HEK293 (cell line): ENCODE measurements around the gene PKIB.

Experiments used
- RBAK ChIP-seq: fragments of 450-650 bp; formaldehyde crosslinking; IDR thresholded peaks from 2 replicates; pipeline ENCODE4 v1.5.1; 2016; ENCODE audit warnings: missing biosample characterization, missing genetic modification characterization
- TF ChIP-seq, protein P1 (sequence below): fragments of 450-650 bp; formaldehyde crosslinking; IDR thresholded peaks from 2 replicates; pipeline ENCODE4 v1.5.1; 2016; ENCODE audit warnings: missing biosample characterization, missing genetic modification characterization
- TF ChIP-seq, protein P2 (sequence below): fragments of 450-650 bp; formaldehyde crosslinking; IDR thresholded peaks from 2 replicates; pipeline ENCODE4 v1.5.1; 2016; ENCODE audit warnings: missing biosample characterization, missing genetic modification characterization

DNA sequence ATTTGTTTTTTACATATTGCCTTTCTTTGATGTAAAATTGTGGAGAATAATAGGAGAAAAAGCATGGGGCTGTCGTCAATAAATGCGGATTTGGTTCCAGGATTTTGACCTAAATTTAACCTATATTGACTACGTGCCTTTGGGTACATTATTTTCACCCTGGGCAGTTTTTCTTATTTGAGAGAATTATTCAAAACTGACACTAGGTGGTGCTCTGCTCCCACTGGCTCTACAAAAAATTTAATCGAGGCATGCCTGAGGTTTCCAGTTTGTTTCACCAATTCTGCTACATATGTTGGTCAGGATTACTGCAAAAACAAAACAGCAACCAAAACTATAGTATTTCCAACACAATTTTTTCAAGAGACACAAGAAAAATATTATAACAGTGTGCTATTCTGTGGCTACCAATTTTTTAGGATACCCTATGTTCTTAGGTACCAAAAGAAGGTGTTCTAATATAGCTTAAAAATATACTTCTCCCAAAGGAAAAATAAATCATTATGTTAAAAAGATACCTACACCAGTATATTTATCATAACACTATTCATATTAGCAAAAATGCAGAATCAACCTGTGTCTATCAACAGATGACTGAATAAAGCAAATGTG is 120.7 kb downstream of the PKIB start:
- TF ChIP-seq, protein P1, sequence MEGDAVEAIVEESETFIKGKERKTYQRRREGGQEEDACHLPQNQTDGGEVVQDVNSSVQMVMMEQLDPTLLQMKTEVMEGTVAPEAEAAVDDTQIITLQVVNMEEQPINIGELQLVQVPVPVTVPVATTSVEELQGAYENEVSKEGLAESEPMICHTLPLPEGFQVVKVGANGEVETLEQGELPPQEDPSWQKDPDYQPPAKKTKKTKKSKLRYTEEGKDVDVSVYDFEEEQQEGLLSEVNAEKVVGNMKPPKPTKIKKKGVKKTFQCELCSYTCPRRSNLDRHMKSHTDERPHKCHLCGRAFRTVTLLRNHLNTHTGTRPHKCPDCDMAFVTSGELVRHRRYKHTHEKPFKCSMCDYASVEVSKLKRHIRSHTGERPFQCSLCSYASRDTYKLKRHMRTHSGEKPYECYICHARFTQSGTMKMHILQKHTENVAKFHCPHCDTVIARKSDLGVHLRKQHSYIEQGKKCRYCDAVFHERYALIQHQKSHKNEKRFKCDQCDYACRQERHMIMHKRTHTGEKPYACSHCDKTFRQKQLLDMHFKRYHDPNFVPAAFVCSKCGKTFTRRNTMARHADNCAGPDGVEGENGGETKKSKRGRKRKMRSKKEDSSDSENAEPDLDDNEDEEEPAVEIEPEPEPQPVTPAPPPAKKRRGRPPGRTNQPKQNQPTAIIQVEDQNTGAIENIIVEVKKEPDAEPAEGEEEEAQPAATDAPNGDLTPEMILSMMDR = peak; percentile 44; the same call in 1 of the 2 replicates
- TF ChIP-seq RBAK (tag by site-specific recombination) = no peak
- TF ChIP-seq, protein P2, sequence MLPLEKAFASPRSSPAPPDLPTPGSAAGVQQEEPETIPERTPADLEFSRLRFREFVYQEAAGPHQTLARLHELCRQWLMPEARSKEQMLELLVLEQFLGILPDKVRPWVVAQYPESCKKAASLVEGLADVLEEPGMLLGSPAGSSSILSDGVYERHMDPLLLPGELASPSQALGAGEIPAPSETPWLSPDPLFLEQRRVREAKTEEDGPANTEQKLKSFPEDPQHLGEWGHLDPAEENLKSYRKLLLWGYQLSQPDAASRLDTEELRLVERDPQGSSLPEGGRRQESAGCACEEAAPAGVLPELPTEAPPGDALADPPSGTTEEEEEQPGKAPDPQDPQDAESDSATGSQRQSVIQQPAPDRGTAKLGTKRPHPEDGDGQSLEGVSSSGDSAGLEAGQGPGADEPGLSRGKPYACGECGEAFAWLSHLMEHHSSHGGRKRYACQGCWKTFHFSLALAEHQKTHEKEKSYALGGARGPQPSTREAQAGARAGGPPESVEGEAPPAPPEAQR (tag by site-specific recombination) = no peak
